ENCODE measurements around the gene CDH4. TPM values are rescaled to one million over a fixed set of nuclear protein-coding genes. Genes with fewer than 3 reads are reported as not detected.

The CDH4 gene
- total and polyA plus RNA-seq, 8 donors: under 0.01 to 2.2 (median 0.11) TPM; not detected in 2

- Histone ChIP-seq H3K4me1 (no peaks in the 10 kb centered on the region), H3K36me3 (no peaks in the 10 kb centered on the region), H3K9me3 (no peaks in the 10 kb centered on the region), H3K27me3 (peaks cover 0 to 46% (median 9%) of the 10 kb centered on the region in 3 donors), H3K27ac (no peak overlapping the region), H3K4me3 (no peak overlapping the region)
- 65 to 75% (median 68%) methylated on average over 22 to 31 of the region's 31 CpGs for WGBS, 5 donors
- TF ChIP-seq POLR2A (IDR thresholded peaks at IDR 0.05): no peak
- no peak for TF ChIP-seq CTCF (IDR thresholded peaks at IDR 0.05)
- no peak for TF ChIP-seq POLR2AphosphoS5 (IDR thresholded peaks at IDR 0.05)
- TF ChIP-seq EP300 (IDR thresholded peaks at IDR 0.05): no peak
- no peak for DNase-seq
- intact Hi-C loops (cut with DNase I; ENCODE audit: low total_unique reads): no loop called here
Measured at GRCh38 chr20:61937963-61938838, 686.1 kb downstream of the CDH4 start.

GRCh38 chr20:61938839-61939690 lies 687.0 kb downstream of the CDH4 start:
- no peak for TF ChIP-seq CTCF (IDR thresholded peaks at IDR 0.05)
- no peak for TF ChIP-seq POLR2A (IDR thresholded peaks at IDR 0.05)
- TF ChIP-seq POLR2AphosphoS5 (IDR thresholded peaks at IDR 0.05): no peak
- TF ChIP-seq EP300 (IDR thresholded peaks at IDR 0.05): no peak
- intact Hi-C loops (cut with DNase I; ENCODE audit: low total_unique reads): no loop called here
- Histone ChIP-seq H3K27me3 (peaks cover 0 to 37% (median 9%) of the 10 kb centered on the region in 3 donors), H3K36me3 (no peaks in the 10 kb centered on the region), H3K9me3 (no peaks in the 10 kb centered on the region), H3K4me3 (no peak overlapping the region), H3K27ac (no peak overlapping the region), H3K4me1 (no peaks in the 10 kb centered on the region)
- no peak for DNase-seq
- 64 to 79% (median 76%) methylated on average over 21 to 27 of the region's 27 CpGs for WGBS, 5 donors

- no peaks in the 10 kb centered on the region for H3K4me1 ChIP-seq
- peaks cover 0 to 30% (median 9%) of the 10 kb centered on the region in 3 donors for H3K27me3 ChIP-seq
- no peak for DNase-seq
- no peaks in the 10 kb centered on the region for H3K36me3 ChIP-seq
- intact Hi-C loops (cut with DNase I; ENCODE audit: low total_unique reads): no loop called here
- no peak for TF ChIP-seq EP300 (IDR thresholded peaks at IDR 0.05)
- no peak for TF ChIP-seq CTCF (IDR thresholded peaks at IDR 0.05)
- TF ChIP-seq POLR2A (IDR thresholded peaks at IDR 0.05): no peak
- no peak for TF ChIP-seq POLR2AphosphoS5 (IDR thresholded peaks at IDR 0.05)
- H3K27ac ChIP-seq: no peak overlapping the region
- no peak overlapping the region for H3K4me3 ChIP-seq
- 72 to 81% (median 75%) methylated on average over 13 of the region's 13 CpGs for WGBS, 5 donors
- H3K9me3 ChIP-seq: no peaks in the 10 kb centered on the region
Measured at GRCh38 chr20:61939691-61940360, 687.8 kb downstream of the CDH4 start.

GRCh38 chr20:61940491-61940890 lies 688.4 kb downstream of the CDH4 start:
- intact Hi-C loops (cut with DNase I; ENCODE audit: low total_unique reads): no loop called here
- no peak for TF ChIP-seq CTCF (IDR thresholded peaks at IDR 0.05)
- TF ChIP-seq POLR2AphosphoS5 (IDR thresholded peaks at IDR 0.05): no peak
- TF ChIP-seq POLR2A (IDR thresholded peaks at IDR 0.05): no peak
- TF ChIP-seq EP300 (IDR thresholded peaks at IDR 0.05): no peak
- Histone ChIP-seq H3K27ac (no peak overlapping the region), H3K36me3 (no peaks in the 10 kb centered on the region), H3K9me3 (no peaks in the 10 kb centered on the region), H3K4me3 (no peak overlapping the region), H3K4me1 (no peaks in the 10 kb centered on the region), H3K27me3 (peaks cover 0 to 30% (median 9%) of the 10 kb centered on the region in 3 donors)
- DNase-seq: no peak
- 84 to 92% (median 89%) methylated on average over 17 of the region's 17 CpGs for WGBS, 5 donors
